ENCODE results near the gene LDAF1. TPM values are rescaled to one million over a fixed set of nuclear protein-coding genes. Genes with fewer than 3 reads are reported as not detected.

LDAF1 gene
- total RNA-seq, 4 donors from 2014 or later, result 96.2 to 211 (median 200) TPM

DNA sequence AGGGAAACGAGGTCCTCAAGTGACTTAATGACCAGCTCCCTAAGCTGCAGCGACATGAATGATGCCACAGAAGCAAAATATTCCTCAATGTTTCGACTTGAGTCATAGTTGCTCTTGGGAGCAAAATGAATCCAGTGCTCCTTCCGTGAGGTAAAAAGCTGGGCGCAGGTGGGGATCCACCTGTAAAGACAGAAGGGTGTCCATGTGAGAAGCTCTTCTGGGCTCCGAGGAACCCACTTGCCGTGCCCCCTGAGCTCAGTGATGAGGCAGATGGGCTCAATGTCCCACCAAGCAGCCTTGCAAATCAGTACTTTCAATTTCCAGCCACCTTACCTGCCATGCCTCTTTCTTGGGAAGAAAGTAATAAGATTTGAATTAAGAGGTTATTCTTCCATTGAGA, 33.3 kb upstream of the LDAF1 start:
- H3K9me3 ChIP-seq, result no peaks in the 10 kb centered on the region
- H3K36me3 ChIP-seq, result no peaks in the 10 kb centered on the region
- TF ChIP-seq, protein P1, sequence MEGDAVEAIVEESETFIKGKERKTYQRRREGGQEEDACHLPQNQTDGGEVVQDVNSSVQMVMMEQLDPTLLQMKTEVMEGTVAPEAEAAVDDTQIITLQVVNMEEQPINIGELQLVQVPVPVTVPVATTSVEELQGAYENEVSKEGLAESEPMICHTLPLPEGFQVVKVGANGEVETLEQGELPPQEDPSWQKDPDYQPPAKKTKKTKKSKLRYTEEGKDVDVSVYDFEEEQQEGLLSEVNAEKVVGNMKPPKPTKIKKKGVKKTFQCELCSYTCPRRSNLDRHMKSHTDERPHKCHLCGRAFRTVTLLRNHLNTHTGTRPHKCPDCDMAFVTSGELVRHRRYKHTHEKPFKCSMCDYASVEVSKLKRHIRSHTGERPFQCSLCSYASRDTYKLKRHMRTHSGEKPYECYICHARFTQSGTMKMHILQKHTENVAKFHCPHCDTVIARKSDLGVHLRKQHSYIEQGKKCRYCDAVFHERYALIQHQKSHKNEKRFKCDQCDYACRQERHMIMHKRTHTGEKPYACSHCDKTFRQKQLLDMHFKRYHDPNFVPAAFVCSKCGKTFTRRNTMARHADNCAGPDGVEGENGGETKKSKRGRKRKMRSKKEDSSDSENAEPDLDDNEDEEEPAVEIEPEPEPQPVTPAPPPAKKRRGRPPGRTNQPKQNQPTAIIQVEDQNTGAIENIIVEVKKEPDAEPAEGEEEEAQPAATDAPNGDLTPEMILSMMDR (IDR thresholded peaks at IDR 0.05), result no peak
- TF ChIP-seq EP300 (IDR thresholded peaks at IDR 0.05) (no peak), POLR2AphosphoS5 (IDR thresholded peaks at IDR 0.05) (no peak), POLR2A (IDR thresholded peaks at IDR 0.05) (no peak)
- no peaks in the 10 kb centered on the region for H3K4me1 ChIP-seq
- WGBS, result 91% methylated on average over 7 of the region's 7 CpGs
- H3K27me3 ChIP-seq, result no peaks in the 10 kb centered on the region
- H3K4me3 ChIP-seq, result no peak overlapping the region
- no peak for DNase-seq (ENCODE audit: low spot score in 2 of 2)
- H3K27ac ChIP-seq, result no peak overlapping the region

DNA sequence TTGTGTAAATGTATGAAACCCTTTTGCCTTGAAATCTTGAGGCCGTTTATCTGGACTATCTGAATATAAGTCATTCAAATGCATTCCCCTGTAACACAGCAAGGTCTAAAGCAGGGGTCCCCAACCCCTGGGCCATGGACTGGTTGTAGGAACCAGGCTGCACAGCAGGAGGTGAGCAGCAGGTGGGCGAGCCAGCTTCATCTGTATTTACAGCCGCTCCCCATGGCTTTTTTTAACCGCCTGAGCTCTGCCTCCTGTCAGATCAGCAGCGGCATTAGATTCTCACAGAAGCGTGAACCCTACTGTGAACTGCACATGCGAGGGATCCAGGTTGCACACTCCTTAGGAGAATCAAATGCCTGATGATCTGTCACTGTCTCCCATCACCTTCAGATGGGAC, 32.0 kb upstream of the LDAF1 start:
- no peaks in the 10 kb centered on the region for H3K27me3 ChIP-seq
- no peaks in the 10 kb centered on the region for H3K9me3 ChIP-seq
- H3K4me1 ChIP-seq, result no peaks in the 10 kb centered on the region
- TF ChIP-seq, protein P1 (IDR thresholded peaks at IDR 0.05), result no peak
- no peak for TF ChIP-seq POLR2AphosphoS5 (IDR thresholded peaks at IDR 0.05)
- no peak for TF ChIP-seq EP300 (IDR thresholded peaks at IDR 0.05)
- no peak for TF ChIP-seq POLR2A (IDR thresholded peaks at IDR 0.05)
- no peaks in the 10 kb centered on the region for H3K36me3 ChIP-seq
- DNase-seq (ENCODE audit: low spot score in 2 of 2), result no peak
- no peak overlapping the region for H3K27ac ChIP-seq
- 72% methylated on average over 7 of the region's 7 CpGs for WGBS
- no peak overlapping the region for H3K4me3 ChIP-seq

DNA sequence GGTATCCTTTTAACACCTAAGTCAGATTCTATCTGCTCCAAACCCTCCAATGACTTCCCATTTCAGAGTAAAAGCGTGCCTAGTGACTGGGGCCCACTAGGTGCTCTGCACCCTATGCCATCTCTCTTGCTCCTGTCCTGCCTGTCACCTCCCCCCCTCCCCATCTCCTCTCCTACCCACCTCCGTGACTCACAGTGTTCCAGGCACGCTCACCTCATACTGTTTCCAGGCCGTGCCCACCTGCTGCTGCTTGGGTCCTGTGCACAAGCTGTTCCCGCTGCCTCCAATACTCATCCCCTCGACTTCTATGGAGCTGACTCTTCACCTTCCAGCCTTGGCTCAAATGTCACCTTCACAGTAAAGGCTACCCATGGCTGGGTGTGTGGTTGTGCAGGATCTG, 29.5 kb upstream of the LDAF1 start:
- H3K27me3 ChIP-seq, result no peaks in the 10 kb centered on the region
- DNase-seq (ENCODE audit: low spot score in 2 of 2), result no peak
- H3K4me1 ChIP-seq, result no peaks in the 10 kb centered on the region
- WGBS, result 95% methylated on average over 6 of the region's 6 CpGs
- H3K4me3 ChIP-seq, result no peak overlapping the region
- H3K9me3 ChIP-seq, result no peaks in the 10 kb centered on the region
- TF ChIP-seq EP300 (IDR thresholded peaks at IDR 0.05), result no peak
- TF ChIP-seq, protein P1 (IDR thresholded peaks at IDR 0.05), result no peak
- TF ChIP-seq POLR2A (IDR thresholded peaks at IDR 0.05), result no peak
- no peak for TF ChIP-seq POLR2AphosphoS5 (IDR thresholded peaks at IDR 0.05)
- H3K27ac ChIP-seq, result no peak overlapping the region
- no peaks in the 10 kb centered on the region for H3K36me3 ChIP-seq

DNA sequence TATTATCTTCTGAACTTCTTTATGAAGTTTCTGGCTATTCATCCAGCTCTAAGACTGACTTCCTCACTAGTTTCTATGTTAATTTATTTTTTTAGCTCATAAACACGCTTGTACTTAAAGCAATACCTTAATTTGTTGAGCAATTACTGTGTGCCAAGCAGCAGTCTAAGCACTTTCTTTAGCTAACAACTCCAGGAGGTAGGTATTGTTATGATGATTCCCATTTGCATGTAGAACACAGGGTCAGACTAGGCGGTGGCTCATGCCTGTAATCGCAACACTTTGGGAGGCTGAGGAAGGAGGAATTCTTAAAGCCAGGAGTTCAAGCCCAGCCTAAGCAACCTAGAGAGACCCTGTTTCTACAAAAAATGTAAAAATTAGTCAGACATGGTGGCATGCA, 27.7 kb upstream of the LDAF1 start:
- Histone ChIP-seq H3K4me1 (no peaks in the 10 kb centered on the region), H3K27me3 (peaks cover 4% of the 10 kb centered on the region), H3K4me3 (no peak overlapping the region), H3K27ac (no peak overlapping the region), H3K9me3 (no peaks in the 10 kb centered on the region), H3K36me3 (no peaks in the 10 kb centered on the region)
- WGBS, result 92% methylated on average over 3 of the region's 3 CpGs
- TF ChIP-seq POLR2AphosphoS5 (IDR thresholded peaks at IDR 0.05) (no peak), POLR2A (IDR thresholded peaks at IDR 0.05) (no peak), EP300 (IDR thresholded peaks at IDR 0.05) (no peak)
- TF ChIP-seq, protein P1 (IDR thresholded peaks at IDR 0.05), result no peak
- no peak for DNase-seq (ENCODE audit: low spot score in 2 of 2)

DNA sequence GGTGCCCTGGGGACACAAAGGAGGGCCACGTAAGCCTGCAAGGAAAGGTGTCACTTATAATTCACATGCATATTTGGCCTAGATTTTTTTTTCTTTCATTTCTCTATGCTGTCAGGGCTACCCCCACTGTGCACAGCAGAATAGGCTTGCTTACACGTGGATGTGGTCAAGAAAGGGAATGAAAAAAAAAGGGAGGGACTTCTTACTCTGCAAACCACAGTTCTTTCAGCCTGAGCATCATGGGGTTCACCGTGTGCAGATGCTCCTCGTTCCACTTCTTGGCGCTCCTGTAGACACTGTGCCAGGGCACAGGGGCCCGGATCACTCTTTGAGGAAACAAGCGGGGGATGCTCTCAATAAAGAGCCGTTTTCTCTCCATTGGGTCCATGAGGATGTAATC, 24.4 kb upstream of the LDAF1 start:
- no peaks in the 10 kb centered on the region for H3K36me3 ChIP-seq
- 80% methylated on average over 8 of the region's 8 CpGs for WGBS
- DNase-seq (ENCODE audit: low spot score in 2 of 2), result no peak
- no peaks in the 10 kb centered on the region for H3K9me3 ChIP-seq
- H3K4me1 ChIP-seq, result no peaks in the 10 kb centered on the region
- H3K27ac ChIP-seq, result no peak overlapping the region
- peaks cover 4% of the 10 kb centered on the region for H3K27me3 ChIP-seq
- no peak overlapping the region for H3K4me3 ChIP-seq
- TF ChIP-seq POLR2AphosphoS5 (IDR thresholded peaks at IDR 0.05), result no peak
- no peak for TF ChIP-seq POLR2A (IDR thresholded peaks at IDR 0.05)
- TF ChIP-seq, protein P1 (IDR thresholded peaks at IDR 0.05), result no peak
- TF ChIP-seq EP300 (IDR thresholded peaks at IDR 0.05), result no peak
